Measurements from ENCODE around the gene RNF44.
"Not testable (repeated sequence)": the region's sequence is repeated elsewhere in the genome, so short reads cannot be mapped to it uniquely, and the experiment has no call there.

The RNF44 gene

DNA sequence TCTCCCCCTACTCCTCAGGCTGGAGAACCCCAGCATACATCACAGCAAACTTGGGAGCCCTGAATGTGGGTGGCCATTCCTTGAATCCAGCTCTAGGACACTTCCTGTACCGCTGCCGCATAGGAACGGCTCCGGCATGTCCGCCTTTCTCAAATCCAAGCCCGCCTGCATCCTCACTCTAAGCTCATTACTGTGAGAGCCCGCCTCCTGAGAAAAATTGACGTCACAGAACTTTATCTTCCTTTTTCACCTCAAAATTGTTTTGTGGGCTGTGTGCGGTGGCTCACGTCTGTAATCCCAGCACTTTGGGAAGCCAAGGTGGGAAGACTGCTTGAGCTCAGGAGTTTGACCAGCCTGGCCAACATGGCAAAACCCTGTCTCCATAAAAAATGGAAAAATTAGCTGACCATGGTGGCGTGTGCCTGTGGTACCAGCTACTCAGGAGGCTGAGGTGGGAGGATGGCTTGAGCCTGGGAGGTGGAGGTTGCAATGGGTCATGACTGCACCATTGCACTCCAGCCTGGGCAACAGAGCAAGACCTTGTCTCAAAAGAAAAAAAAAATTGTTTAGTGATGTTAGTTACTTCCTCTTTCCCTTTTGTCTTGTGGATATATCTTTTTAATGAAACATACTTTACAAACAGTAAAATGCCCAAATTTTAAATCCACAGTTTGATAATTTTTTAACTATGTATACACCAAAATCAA is 22.8 kb downstream of the RNF44 start:
- no peak for DNase-seq

DNA sequence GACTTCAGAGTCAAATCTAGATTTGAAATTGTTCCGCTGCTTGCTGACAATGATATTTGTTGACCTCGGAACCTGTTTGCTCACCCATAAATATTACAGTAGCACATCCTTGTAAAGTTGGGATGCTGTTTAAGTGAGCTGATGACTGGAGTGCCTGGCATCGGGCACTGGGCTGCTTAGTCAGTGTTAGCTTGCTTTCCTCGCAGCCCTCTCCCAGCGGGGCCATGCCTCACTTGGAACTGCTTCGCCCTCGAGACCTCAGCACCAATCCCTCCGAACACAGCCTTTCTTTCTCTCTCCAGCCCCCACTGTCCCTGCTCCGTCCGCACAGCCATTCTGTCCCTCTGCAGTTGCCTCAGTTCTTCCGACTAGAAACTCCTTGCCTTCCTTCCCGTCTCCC is 23.4 kb downstream of the RNF44 start:
- no peak for DNase-seq

DNA sequence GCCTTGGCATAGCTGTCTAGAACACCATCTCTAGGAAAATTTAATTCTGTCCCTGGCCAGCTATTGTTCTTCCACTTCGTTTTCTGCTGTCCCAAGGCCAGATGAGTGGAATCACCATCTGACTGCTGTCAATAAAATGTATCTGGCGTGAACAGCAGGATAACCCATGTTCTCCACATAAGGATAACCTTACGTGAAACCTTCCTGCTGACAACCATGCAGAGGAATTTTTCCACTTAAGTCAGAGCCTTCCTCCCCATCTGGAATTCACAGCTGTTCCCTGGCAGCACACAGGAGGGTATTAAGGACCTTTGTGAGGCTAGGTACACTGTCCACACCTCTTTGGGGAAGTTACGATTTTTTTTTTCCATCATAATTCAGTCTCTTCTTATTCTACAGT is 28.6 kb downstream of the RNF44 start:
- DNase-seq, result no peak

DNA sequence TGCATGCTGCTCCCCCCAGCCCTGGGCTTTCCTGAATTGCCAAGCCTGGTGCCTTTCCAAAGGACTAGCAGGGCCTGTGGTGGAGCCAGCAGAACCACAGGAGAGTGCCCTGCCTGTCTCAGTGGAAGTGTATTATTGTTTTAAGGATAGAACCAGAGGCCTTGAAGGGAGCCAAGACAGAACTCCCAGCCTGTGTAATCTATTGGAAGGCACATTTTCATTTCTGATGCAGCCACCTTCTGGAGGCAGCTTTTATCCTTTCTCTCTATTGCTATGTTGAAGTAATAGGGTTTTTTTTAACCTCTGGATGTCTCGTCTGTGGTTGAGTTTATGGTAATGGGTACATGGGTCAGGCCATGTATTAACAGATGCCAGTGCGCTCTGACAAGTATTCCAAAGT is 29.3 kb downstream of the RNF44 start:
- DNase-seq, result no peak

DNA sequence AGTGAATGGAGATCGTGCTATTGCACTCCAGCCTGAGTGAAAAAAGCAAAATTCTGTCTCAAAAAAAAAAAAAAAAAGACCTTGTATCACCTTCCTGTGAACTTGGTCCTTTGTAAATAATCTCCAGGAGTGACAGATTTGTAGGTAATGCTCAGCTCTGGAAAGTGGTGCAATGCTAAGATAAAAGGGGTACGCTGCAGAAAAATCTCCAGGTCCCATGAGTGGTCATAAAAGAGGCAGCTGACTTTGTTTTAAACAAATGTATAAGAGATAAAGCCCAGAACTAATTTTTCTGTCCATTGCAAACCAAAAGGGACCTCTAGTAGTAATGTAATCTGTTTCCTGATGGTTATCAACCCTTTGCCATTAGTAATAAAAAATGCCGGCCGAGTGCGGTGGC is 33.7 kb downstream of the RNF44 start:
- DNase-seq, result no peak

DNA sequence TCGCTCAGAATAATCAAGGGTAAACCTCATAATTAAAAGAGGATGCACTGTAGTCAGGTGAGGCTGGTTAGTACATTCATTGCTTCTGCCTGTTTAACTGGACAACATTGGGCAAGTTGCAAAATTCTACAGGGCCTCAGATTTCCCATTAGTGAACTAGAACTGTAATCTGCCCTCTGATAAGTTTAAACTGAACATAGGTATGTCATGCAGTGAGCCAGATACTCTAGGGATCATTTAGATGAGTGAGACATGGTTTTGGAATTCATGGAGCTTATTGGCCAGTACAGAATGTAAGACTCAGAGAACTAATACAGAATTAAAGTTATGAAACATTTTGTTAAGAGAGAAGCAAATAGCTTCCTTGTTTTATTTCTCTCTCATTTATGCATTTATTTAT is 35.9 kb downstream of the RNF44 start:
- no peak for DNase-seq

DNA sequence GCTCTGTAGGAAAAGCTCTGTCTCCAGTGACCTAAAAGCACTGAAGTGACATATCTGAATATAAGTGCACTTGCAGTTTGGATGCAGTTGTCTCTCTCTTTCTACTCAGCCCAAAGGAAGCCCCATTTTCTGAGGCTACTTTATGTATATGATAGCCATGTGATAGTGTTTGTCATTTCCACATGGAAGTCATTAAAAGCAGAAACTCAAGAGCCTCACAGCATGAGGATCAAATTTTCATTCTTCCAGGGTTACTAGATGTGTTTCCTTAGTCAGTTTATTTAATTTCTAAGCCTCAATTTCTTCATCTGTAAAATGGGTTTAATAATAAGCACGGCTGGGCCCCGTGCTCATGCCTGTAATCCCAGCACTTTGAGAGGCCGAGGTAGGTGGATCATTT is 36.7 kb downstream of the RNF44 start:
- DNase-seq, result no peak

DNA sequence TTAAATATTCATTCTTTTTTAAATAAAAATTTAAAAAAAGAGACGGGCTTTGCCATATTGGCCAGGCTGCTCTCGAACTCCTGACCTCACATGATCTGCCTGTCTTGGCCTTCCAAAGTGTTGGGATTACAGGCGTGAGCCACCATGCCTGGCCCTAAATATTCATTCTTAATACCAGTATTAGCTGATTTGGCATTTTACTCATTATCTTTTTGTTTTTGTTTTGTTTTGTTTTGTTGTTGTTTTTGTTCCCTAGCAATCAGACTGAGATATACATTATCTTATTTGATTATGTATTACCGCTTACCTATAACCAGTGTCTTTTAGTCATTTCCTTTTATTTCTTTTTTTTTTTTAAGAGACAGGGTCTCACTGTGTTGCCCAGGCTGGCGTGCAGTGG is 37.9 kb downstream of the RNF44 start:
- no peak for DNase-seq

DNA sequence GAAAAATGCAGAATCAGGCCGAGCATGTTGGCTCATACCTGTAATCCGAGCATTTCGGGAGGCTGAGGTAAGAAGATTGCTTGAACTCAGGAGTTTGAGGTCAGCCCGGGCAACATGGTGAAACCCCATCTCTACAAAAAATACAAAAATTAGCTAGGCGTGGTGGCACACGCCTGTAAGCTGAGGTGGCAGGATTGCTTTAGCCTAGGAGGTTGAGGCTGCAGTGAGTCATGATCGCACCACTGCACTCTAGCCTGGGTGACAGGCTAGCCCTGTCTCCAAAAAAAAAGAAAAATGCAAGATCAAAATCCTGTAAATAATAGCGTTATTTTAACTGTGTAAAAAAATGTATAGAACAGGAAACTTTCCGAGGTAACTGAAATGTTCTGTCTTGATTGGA is 39.4 kb downstream of the RNF44 start:
- no peak for DNase-seq

DNA sequence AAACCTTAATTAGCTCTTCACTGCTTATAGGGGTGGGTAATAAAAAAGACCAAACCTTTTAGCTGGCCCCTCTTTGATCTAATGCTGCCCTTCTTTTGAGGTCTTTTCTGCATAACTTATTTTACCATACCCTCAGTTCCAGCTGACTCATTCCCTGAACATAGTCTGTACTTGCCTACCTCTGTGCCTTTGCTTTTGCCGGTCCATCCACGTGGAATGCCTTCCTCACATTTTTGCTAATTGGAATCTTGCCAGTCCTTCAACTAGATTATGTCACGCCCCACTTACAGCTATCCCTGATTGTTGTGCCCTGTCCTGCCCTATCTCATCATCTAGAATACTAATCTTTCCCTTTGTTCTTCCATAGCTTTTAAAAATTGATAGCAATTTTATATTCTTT is 44.8 kb downstream of the RNF44 start:
- no peak for DNase-seq

DNA sequence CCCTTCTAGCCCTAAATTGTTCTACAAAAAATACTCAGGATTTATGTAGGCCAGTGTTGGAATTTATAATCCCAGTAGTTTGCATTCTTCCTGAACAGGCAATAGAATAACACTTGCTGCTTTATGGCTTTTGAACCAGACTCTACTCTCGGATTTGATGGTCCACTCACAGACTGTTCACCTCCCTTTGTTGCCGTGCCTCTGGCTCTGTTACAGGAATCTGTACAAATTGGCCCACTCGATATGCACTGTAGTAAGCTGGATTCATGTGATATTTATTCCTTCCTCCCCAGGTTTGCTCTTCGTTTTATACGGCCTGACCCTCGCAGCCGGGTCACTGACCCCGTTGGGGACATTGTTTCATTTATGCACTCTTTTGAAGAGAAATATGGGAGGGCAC is 45.3 kb downstream of the RNF44 start:
- no peak for DNase-seq

DNA sequence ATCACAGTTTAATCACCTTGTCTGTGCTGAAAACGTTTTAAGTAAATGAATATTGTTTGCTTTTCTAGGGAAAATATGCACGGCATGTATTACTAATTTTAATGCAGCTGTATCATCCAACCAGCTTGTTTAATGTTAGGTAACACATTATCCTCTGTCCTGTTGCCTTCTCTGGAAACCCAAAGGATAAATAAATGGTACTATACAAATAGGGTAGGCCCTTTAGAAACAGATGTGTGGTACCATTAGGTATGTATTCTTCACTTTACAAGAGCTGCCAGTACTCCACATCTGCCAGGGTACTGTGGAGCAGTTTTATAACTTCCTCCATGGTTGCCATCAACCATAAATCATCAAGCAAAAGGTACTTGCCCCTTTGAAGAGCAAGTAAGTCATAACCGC is 46.1 kb downstream of the RNF44 start:
- DNase-seq, result no peak

DNA sequence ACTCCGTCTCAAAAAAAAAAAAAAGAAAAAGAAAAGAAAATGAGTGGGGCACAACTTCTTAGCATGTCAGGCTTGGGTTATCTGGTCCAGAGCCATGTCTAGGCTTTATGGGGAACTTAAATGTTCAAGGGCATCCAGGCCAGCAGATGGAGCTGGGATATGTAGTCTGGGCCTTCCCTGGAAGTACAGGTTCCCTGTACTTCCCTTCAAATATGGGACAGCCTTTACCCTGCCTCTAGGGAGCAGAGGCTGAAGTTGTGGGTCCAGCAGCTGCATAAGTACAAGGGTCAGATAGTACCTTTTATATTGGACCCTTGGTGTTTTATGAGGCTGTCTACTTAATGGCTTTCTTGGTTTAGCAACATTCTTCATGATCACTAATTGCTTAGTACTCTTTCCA is 46.9 kb downstream of the RNF44 start:
- DNase-seq, result no peak

DNA sequence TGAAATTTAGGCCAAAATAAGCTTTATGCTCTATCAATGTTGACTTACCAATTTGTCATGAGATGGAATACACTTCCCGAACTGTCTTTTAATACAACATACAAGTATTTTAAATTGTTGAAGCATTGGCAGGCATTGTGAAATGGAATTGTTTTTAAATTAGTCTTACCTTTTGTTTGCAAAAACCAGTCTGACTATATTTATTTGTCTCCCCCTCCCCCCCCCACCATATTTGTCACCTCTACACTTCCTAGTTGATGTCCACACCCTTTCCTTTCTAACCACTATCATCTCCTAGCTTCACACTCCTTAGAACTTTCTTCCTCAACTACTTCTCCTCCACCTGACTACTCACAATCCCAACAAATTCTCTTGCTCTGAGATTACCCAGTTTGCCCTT is 48.1 kb downstream of the RNF44 start:
- DNase-seq, result no peak

DNA sequence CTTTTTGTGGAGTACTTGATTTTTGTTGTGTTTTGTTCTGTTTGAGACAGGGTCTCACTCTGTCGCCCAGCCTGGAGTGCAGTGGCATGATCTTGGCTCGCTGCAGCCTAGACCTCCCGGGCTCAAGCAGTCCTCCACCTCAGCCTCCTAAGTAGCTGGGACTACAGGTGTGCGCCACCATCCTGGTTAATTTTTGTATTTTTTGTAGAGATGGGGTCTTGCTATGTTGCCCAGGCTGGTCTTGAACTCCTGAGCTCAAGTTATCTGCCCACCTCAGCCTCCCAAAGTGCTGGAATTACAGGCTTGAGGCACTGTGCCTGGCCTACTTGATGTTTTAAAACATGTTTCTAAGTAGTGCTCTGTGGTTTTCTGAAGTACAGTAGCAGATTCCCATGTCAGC is 50.0 kb downstream of the RNF44 start:
- not testable (repeated sequence) for DNase-seq

DNA sequence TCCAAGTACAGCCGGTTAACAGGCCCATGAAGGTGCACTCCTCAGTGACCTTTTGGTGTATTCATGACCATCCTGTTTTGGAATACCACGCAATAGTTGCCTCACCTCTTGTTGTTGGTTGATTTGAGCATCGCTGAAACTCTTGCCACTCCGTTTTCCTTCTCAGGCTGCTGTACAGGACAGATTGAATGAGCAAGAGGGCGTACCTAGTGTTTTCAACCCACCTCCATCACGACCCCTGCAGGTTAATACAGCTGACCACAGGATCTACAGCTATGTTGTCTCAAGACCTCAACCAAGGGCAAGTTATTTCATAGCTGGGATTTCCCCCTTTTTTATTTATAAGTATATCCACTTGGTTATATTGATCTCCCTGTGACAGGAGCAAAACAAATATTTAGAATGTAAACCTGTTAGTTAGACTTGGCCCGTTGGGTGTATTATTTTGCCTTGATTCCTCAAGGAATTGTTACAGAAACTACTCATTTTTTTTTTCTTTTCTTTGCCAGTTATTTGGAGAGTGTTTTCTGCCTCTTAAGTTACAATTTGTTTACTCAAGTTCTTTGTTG is 50.9 kb downstream of the RNF44 start:
- DNase-seq, result no peak

DNA sequence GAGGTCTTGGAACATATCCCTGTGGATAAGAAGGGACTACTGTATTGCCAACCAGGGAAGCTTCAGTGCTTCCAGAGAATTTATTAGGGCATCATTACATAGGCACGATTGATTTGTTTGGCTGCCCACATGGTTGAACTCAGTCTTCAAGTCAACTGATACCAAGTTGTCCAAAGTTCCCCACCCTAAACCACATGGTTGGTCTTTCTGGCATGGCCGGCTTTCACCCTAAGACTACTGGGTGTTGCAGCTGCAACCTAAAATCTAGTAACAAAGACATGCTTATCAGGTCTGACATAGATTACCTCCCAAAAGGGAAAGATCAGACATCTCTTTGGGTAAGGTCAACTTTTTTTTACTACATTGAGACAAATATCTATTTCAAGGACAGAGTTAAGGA is 52.0 kb downstream of the RNF44 start:
- DNase-seq, result no peak

DNA sequence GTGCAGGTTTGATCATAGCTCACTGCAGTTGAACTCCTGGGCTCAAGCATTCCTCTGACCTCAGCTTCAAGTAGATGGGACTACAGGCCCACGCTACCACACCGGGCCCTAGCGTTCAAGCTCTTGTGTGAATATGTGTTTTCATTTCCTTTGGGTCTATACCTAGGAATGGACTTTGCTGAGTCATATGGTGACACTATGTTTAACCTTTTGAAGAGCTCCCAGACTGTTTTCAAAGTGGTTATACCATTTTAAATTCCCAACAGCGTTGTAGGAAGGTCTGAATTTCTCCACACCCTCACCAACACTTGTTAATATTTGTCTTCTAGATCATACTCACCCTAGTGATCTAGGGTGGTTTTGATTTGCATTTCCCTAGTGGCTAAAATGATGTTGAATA is 55.5 kb downstream of the RNF44 start:
- DNase-seq, result no peak
